Keratinocyte (primary cell): ENCODE results near the gene FMOD. TPM values are rescaled to one million over a fixed set of nuclear protein-coding genes. Genes with fewer than 3 reads are reported as not detected.

Source experiments
- DNase-seq: peaks from one replicate; pipeline ENCODE4 v3.0.0-alpha.2; 2011; ENCODE audit warnings: low read depth, missing footprints, low spot score
- FAIRE-seq: peaks from 2 replicates; lab custom pipeline; 2011; peaks lifted over from hg19 to GRCh38; lab: Jason Lieb, UNC
- H2AFZ ChIP-seq: 2 replicates; pipeline ENCODE4 v1.6.0; 2012; ENCODE audit warnings: low read length, control low read depth, inconsistent platforms; ENCODE audit not compliant: control insufficient read depth
- H3K27ac ChIP-seq: 2 replicates; pipeline ENCODE4 v1.5.1; 2011; ENCODE audit warnings: low read length; ENCODE audit not compliant: control insufficient read depth, insufficient read depth
- H3K27me3 ChIP-seq: 3 replicates; pipeline ENCODE4 v1.6.0; 2011; ENCODE audit warnings: low read length; ENCODE audit not compliant: control insufficient read depth, insufficient read depth; ENCODE audit errors: extremely low read depth
- H3K36me3 ChIP-seq, 2 experiments: 2 replicates in 1 of 2; 3 replicates in 1 of 2; pipeline ENCODE4 v1.5.1; 2011; ENCODE audit warnings: low read length in 2 of 2, mild to moderate bottlenecking in 1 of 2; ENCODE audit not compliant: control insufficient read depth in 2 of 2, insufficient read depth in 2 of 2; ENCODE audit errors: extremely low read depth in 1 of 2
- H3K4me1 ChIP-seq: 3 replicates; pipeline ENCODE4 v1.5.1; 2011; ENCODE audit warnings: low read length; ENCODE audit not compliant: control insufficient read depth, insufficient read depth; ENCODE audit errors: extremely low read depth
- H3K4me2 ChIP-seq: 3 replicates; pipeline ENCODE4 v1.6.0; 2011; ENCODE audit warnings: low read depth, low read length; ENCODE audit not compliant: control insufficient read depth, insufficient read depth; ENCODE audit errors: extremely low read depth
- H3K4me3 ChIP-seq, 3 experiments: fragments of 200-600 bp in 1 of 3; sonication (generic) in 1 of 3; 2 replicates in 2 of 3; 3 replicates in 1 of 3; pipeline ENCODE4 v1.5.1; 2011 to 2016; ENCODE audit warnings: low read length in 3 of 3, mild to moderate bottlenecking in 3 of 3, control low read depth in 2 of 3, inconsistent platforms in 1 of 3, low read depth in 1 of 3, mixed read lengths in 1 of 3, mixed run types in 1 of 3, moderate library complexity in 1 of 3; ENCODE audit not compliant: control insufficient read depth in 2 of 3, insufficient read depth in 2 of 3; ENCODE audit errors: extremely low read depth in 1 of 3
- H3K79me2 ChIP-seq: 2 replicates; pipeline ENCODE4 v1.6.0; 2012; ENCODE audit warnings: low read length; ENCODE audit not compliant: control insufficient read depth, insufficient read depth
- H3K9ac ChIP-seq: 3 replicates; pipeline ENCODE4 v1.6.0; 2011; ENCODE audit warnings: low read length; ENCODE audit not compliant: control insufficient read depth, insufficient read depth; ENCODE audit errors: extremely low read depth
- H3K9me1 ChIP-seq: 3 replicates; pipeline ENCODE4 v1.6.0; 2011; ENCODE audit warnings: low read length; ENCODE audit not compliant: control insufficient read depth, insufficient read depth; ENCODE audit errors: extremely low read depth
- H3K9me3 ChIP-seq: 2 replicates; pipeline ENCODE4 v1.5.1; 2012; ENCODE audit warnings: low read depth, low read length; ENCODE audit not compliant: control insufficient read depth
- H4K20me1 ChIP-seq: 3 replicates; pipeline ENCODE4 v1.6.0; 2011; ENCODE audit warnings: low read length; ENCODE audit not compliant: control insufficient read depth, insufficient read depth; ENCODE audit errors: extremely low read depth
- EZH2 ChIP-seq: IDR thresholded peaks from one replicate; pipeline ENCODE4 v1.6.1; 2012; ENCODE audit warnings: inconsistent platforms, mild to moderate bottlenecking, low read length, moderate library complexity
- dilution Hi-C: fragments of 300-500 bp; cut with MboI; formaldehyde crosslinking; loops from one replicate; pipeline ENCODE4 v1.7.0; 2020; ENCODE audit warnings: low sequenced_read_pairs; ENCODE audit not compliant: extremely low pct_ligation_motif_present
- polyA plus RNA-seq, 5 experiments: library from polyadenylated mRNA; depleted of rRNA in 3 of 5; stranded (reverse) in 3 of 5; stranded (forward) in 1 of 5; unstranded in 1 of 5; fragments of >200 nt; gene quantifications; 1 replicate in 1 of 5; 2 replicates in 3 of 5; 3 replicates in 1 of 5; pipeline versions ENCODE4 v1.2.1 to v1.2.3, GENCODE V29; 2011 to 2012; ENCODE audit warnings: missing spikeins in 2 of 5, low read depth in 1 of 5, low replicate concordance in 1 of 5
- TF ChIP-seq, protein P1 (sequence below), 3 experiments: IDR thresholded peaks in 1 of 3; conservative IDR thresholded peaks in 1 of 3; optimal IDR thresholded peaks in 1 of 3; 2 replicates in 2 of 3; 3 replicates in 1 of 3; pipeline versions ENCODE3 to v1.5.1; 2011; ENCODE audit warnings: low read length in 3 of 3, mild to moderate bottlenecking in 3 of 3, moderate library complexity in 2 of 3, control low read depth in 1 of 3, inconsistent platforms in 1 of 3; ENCODE audit not compliant: insufficient read depth in 2 of 3; ENCODE audit errors: extremely low read depth in 1 of 3

The FMOD gene
- polyA plus RNA-seq, 1 donor (not counting 4 experiments of a cell fraction or from before 2014, with no cell fraction given), result 0.47 TPM

DNA sequence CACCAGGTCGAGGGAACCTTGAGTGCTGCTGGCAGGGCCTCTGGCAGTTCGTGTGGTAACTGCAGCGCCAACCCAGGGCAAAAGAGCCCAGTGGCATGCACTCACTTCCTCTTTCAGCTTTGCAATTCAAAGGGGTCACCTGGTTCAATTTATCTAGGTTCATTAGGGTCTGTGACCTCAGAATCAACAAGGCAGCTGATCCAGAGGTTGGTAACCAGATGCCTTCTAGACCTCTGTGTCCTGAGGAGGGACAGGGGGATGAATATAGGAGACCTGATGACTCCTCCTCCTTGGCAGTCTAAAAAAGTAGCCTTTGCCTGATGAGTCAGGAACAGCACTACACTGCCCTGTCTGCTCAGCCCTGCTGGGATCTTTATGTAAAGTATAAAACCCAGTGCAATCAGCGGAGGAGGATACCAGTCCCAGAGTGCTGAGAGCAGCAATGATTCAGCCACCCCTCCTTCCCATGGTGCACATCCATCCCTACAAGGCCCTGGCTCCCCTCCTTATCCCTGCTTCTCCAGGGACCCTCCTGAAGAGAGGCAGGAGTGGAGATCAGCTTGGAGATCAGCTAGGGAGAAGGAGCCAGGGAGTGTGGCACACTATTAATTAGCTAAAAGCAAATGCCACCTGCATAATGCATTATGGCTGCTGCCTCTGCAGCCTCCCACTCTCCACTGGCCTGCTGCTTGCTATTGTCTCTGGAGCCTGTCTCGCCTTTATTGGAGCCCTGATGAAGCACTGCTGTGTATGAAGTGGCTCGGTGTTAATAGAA is 11.2 kb upstream of the FMOD start:
- H4K20me1 ChIP-seq, result no peaks in the 10 kb centered on the region
- H2AFZ ChIP-seq, result no peak overlapping the region
- no peak for DNase-seq
- TF ChIP-seq, protein P1, sequence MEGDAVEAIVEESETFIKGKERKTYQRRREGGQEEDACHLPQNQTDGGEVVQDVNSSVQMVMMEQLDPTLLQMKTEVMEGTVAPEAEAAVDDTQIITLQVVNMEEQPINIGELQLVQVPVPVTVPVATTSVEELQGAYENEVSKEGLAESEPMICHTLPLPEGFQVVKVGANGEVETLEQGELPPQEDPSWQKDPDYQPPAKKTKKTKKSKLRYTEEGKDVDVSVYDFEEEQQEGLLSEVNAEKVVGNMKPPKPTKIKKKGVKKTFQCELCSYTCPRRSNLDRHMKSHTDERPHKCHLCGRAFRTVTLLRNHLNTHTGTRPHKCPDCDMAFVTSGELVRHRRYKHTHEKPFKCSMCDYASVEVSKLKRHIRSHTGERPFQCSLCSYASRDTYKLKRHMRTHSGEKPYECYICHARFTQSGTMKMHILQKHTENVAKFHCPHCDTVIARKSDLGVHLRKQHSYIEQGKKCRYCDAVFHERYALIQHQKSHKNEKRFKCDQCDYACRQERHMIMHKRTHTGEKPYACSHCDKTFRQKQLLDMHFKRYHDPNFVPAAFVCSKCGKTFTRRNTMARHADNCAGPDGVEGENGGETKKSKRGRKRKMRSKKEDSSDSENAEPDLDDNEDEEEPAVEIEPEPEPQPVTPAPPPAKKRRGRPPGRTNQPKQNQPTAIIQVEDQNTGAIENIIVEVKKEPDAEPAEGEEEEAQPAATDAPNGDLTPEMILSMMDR (optimal IDR thresholded peaks at IDR 0.05 in 1 of 3, IDR thresholded peaks at IDR 0.05 in 1 of 3, conservative IDR thresholded peaks at IDR 0.05 in 1 of 3; ENCODE audit: extremely low read depth in 1 of 3, insufficient read depth in 2 of 3, low read length in 3 of 3), result no peak
- TF ChIP-seq EZH2, result no peak
- H3K9ac ChIP-seq, result no peak overlapping the region
- H3K9me3 ChIP-seq, result no peaks in the 10 kb centered on the region
- no peaks in the 10 kb centered on the region for H3K36me3 ChIP-seq
- no peak overlapping the region for H3K27ac ChIP-seq
- H3K79me2 ChIP-seq, result no peaks in the 10 kb centered on the region
- no peak for FAIRE-seq
- no peaks in the 10 kb centered on the region for H3K4me1 ChIP-seq
- H3K4me3 ChIP-seq, result no peak overlapping the region
- H3K4me2 ChIP-seq, result no peak overlapping the region
- dilution Hi-C loops, result loop anchor here (25.0 kb wide), 1 partner anchor 100 kb away; no protein-coding TSS in a partner anchor
- H3K27me3 ChIP-seq, result peaks cover 56% of the 10 kb centered on the region
- H3K9me1 ChIP-seq, result no peaks in the 10 kb centered on the region

DNA sequence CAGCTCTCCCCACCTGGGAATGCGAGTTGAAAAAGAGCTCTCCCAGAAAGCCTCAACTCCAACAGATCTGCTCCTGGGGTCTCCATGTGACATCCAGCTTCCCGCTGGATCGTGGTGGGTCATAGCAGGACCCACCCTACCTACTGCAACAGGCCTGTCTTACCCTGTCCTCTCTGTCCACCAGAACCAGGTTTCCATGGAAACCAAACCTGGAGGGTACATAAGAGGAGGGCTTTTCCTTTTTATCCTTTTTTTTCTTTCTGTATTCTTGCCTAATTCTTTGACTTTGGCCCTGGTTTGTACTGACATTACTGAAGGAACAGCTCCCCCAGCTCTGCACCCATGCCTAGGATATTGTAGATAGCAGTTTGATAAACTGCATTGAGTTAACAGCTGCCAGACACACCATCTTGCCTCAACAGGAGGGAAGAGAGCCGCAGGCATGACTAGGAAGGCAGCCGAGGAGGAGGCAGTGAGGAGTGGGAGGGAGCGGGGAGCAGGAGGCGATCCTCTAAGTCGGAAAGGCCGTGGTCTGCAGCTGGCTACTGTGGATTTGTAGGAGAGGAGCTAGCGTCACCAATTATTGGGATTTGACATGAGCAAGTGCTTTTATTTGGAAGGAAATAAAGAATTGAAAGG is 9.7 kb upstream of the FMOD start:
- dilution Hi-C loops, result loop anchor here (25.0 kb wide), 1 partner anchor 102 kb away; no protein-coding TSS in a partner anchor
- TF ChIP-seq, protein P1 (optimal IDR thresholded peaks at IDR 0.05 in 1 of 3, IDR thresholded peaks at IDR 0.05 in 1 of 3, conservative IDR thresholded peaks at IDR 0.05 in 1 of 3; ENCODE audit: extremely low read depth in 1 of 3, insufficient read depth in 2 of 3, low read length in 3 of 3), result no peak
- TF ChIP-seq EZH2, result no peak
- H3K4me1 ChIP-seq, result no peaks in the 10 kb centered on the region
- no peak overlapping the region for H3K9ac ChIP-seq
- H3K36me3 ChIP-seq, result no peaks in the 10 kb centered on the region
- H3K27ac ChIP-seq, result no peak overlapping the region
- no peak for FAIRE-seq
- no peak overlapping the region for H2AFZ ChIP-seq
- peaks cover 48% of the 10 kb centered on the region for H3K27me3 ChIP-seq
- no peaks in the 10 kb centered on the region for H3K9me3 ChIP-seq
- no peaks in the 10 kb centered on the region for H3K9me1 ChIP-seq
- H4K20me1 ChIP-seq, result no peaks in the 10 kb centered on the region
- DNase-seq, result no peak
- H3K79me2 ChIP-seq, result no peaks in the 10 kb centered on the region
- no peak overlapping the region for H3K4me2 ChIP-seq
- H3K4me3 ChIP-seq, result no peak overlapping the region
